HG03520 (cell line): Measurements from ENCODE around the gene LAGE3.

Experiments used
- ATAC-seq: cut with Tn5 transposase; IDR thresholded peaks from one replicate; pipeline ENCODE4 v1.9.1; 2021; ENCODE audit warnings: mild to moderate bottlenecking, moderate library complexity; ENCODE audit not compliant: unreplicated experiment

LAGE3 gene

DNA sequence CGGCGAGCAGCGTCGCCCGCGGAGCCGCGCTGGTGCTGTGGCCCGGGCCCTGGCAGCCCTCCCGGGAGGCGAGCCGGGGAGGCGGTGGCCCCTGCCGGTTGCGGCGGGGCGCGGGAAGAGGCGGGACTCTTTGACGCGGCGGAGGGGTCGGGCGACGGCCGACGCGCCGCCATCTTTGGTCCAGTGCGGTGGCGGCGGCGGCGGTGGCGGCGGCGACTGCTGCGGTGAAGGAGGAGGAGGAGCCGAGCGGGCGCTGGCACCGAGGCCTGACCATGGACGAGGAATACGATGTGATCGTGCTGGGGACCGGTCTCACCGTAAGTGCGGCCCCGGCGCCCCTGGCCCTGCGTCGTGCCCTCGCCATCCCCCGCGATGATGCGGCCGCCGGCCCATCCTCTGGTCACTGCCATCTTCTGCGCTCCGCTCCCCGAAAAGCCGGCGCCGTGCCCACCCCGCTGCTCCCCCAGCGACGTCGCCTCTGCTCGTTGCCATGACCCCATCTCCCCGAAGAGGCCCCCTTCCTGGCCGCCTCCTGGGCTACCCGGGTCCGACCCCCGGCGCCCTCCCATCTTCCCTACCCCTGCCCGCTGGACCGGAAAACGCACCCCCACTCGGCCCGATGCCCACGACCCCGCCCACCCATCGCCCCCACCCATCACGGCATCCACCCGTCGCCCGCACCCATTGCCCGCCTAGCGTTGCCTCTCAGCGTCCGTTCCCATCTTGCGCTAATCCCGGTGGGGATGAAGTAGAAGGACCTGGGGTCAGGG lies 41.9 kb downstream of the LAGE3 start, which contains the start of gene GDI1:
Gene GDI1 (plus strand): TSS at position 172 of the 770 bp plus-strand sequence. CDS start 101 bp downstream, at position 273.
- ATAC-seq = no peak

DNA sequence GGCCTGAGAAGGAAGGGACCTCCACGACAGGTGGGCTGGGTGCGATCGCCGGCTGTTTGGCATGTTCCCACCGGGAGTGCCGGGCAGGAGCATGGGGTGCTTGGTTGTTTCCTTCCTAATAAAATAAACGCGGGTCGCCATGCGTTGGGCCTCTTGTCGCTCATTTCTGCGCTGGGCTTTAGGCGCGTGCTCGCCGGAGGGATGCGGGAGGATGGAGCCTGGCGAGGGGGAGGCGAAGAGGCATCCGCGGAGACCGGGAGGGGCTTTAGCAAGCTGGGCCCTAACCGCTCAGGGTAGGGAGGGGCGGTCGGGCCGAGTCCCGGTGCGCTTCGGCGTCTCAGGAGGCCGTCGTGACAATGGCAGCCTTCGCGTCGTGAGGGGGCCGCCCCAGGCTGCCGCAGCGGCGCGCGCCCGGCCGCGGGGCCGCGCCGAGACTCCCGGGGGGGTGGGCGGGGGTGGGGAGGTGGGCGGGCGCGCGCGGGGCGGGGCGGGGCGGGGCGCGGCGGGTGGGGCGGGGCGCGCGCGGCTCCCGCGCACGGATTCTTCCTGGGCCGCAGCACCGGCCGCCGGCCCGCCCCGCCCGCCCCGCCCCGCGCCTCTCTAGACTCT lies 42.6 kb downstream of the LAGE3 start:
- no peak for ATAC-seq

- ATAC-seq = no peak
Observed at GRCh38 chrX:154435171-154435733, 43.8 kb downstream of the LAGE3 start.

GRCh38 chrX:154434394-154435168 lies 44.5 kb downstream of the LAGE3 start:
- no peak for ATAC-seq

GRCh38 chrX:154433605-154434004 lies 45.5 kb downstream of the LAGE3 start:
- no peak for ATAC-seq

DNA sequence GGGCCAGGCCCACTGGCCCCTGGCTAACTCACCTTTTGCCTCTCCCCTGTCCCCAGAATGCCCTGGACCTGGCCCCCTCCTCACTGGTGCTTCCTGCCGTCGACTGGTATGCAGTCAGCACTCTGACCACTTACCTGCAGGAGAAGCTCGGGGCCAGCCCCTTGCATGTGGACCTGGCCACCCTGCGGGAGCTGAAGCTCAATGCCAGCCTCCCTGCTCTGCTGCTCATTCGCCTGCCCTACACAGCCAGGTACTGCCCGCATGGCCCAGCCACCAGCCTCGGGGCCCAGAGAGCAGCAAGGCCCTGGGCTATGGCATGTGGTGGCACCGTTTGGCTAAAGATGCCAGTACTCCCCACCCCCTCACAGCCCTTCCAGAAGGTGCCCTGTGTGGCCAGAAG lies 46.9 kb downstream of the LAGE3 start:
- ATAC-seq = no peak

DNA sequence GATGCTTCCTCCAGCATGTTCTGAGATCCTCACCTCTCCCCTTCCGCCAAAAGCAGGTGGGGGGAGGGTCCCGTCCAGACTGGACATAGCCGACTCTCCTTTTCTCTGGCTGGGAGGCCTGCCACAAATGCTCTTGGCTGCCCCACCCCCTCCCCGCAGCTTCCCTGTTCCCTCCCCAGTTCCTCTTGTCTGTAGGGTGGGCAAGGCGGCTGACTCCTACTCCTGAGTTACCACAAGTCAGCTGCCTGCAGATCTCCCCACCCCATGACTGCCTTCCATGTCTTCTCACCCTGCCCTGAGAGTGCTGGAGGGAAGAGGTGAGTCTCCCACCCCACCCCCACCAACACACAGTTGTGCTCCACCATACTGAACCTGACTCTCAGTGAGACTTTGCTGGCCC lies 47.7 kb downstream of the LAGE3 start:
- ATAC-seq = no peak

- no peak for ATAC-seq
Observed at GRCh38 chrX:154430916-154431315, 48.2 kb downstream of the LAGE3 start.

DNA sequence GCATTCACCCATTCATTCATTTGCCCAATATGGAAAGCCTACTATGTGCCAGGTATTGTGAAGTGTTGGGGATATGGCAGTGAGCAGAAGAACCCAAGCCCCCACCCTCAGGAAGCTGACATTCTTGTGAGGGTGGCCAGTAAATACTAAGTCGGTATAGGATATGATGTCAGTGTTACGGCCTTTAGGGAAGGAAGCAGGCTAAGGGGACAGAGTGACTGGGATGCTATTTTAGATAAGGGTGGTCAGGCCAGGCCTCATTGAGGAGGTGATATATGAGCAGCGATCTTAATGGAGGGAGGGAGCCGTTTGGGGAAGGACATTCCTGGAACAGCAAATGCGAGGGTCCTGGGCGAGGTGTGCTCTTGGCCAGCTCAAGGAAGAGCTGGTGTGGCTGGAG lies 48.6 kb downstream of the LAGE3 start:
- ATAC-seq = no peak

GRCh38 chrX:154429711-154430110 lies 49.4 kb downstream of the LAGE3 start:
- ATAC-seq = no peak

DNA sequence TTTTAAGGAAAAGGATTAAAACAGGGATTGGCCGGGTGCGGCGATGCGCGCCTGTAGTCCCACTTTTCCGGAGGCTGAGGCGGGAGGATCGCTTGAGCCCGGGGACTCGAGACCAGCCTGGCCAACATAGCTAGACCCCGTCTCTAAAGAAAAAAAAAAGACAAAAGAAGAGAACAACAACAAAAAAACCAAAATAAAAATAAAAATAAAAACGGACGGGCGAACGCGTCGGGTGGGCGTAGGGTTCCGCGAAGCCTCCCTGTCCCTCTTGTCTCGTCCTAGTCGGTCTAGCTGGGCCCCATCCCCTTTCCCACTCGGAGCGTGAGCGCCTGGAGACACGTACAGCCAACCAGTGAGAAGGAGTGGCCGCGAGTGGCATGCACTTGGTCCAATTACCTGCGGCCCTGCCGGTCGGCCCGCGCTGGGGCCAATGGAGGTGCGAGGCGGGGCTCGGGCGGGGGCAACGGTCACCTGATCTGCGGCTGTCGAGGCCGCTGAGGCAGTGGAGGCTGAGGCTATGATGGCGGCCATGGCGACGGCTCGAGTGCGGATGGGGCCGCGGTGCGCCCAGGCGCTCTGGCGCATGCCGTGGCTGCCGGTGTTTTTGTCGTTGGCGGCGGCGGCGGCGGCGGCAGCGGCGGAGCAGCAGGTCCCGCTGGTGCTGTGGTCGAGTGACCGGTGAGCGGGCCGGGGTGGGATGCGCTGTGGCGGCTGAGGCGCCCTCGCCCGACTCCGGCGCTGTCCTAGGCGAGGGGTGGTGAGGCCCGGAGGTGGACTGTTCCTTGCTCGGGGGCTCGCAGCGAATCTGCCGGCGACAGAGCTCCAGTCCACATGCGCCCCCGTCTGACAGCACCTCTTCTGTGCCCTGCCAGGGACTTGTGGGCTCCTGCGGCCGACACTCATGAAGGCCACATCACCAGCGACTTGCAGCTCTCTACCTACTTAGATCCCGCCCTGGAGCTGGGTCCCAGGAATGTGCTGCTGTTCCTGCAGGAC lies 50.6 kb downstream of the LAGE3 start, which contains the start of gene ATP6AP1:
Gene ATP6AP1 (plus strand): TSS at position 502 of the 996 bp plus-strand sequence. CDS start 16 bp downstream, at position 518.
- peak; percentile 97 for ATAC-seq
